NCI-H1417 (cell line): ENCODE data around the gene SMARCB1.
A peak's percentile ranks its signal among the peaks of the same experiment; 100 is the strongest.
"Not testable (repeated sequence)": the region's sequence is repeated elsewhere in the genome, so short reads cannot be mapped to it uniquely, and the experiment has no call there.

Source experiments
- DNase-seq, 3 experiments: peaks; one replicate each; lab custom pipeline; 2025; lab: John Stamatoyannopoulos, UW

The SMARCB1 gene

DNA sequence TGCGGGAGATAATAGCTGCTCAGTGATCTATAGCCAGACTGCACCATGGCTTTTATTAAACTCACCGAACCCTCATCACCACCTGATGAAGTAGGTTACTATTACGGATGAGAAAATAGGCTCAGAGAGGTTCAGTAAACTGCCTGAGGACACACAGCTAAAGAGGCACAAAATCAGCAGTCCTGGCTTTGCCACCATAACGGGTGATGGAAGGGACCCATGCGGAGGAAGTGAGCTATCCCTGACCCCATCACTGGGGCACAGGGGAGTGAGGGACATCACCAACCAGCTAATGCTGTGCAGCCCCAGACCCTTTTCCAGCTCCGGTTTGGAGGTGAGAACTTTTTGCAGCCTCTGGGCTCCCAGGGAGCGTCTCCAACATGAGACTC is 59.3 kb downstream of the SMARCB1 start:
- DNase-seq, result no peak

DNA sequence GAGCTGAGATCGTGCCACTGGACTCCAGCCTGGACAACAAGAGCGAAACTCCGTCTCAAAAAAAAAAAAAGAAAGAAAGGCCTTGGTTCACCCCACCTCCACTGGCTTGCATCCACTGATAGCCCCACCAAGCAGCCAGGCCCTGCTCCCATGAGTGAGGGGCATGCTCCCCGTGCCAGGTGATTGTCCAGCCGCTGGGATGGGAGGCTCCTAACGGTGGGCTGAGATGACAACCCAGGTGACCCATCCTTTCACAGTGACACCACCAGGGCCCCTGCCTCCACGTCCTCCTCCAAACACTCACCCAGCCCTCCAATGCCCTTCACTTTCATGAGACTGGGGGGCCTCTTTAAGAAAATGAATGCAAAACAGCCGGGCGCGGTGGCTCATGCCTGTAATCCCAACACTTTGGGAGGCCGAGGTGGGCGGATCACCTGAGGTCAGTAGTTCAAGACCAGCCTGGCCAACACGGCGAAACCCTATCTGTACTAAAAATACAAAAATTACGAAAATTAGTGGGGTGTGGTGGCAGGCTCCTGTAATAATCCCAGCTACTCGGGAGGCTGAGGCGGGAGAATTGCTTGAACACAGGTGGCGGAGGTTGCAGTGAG is 60.6 kb downstream of the SMARCB1 start:
- no peak for DNase-seq

DNA sequence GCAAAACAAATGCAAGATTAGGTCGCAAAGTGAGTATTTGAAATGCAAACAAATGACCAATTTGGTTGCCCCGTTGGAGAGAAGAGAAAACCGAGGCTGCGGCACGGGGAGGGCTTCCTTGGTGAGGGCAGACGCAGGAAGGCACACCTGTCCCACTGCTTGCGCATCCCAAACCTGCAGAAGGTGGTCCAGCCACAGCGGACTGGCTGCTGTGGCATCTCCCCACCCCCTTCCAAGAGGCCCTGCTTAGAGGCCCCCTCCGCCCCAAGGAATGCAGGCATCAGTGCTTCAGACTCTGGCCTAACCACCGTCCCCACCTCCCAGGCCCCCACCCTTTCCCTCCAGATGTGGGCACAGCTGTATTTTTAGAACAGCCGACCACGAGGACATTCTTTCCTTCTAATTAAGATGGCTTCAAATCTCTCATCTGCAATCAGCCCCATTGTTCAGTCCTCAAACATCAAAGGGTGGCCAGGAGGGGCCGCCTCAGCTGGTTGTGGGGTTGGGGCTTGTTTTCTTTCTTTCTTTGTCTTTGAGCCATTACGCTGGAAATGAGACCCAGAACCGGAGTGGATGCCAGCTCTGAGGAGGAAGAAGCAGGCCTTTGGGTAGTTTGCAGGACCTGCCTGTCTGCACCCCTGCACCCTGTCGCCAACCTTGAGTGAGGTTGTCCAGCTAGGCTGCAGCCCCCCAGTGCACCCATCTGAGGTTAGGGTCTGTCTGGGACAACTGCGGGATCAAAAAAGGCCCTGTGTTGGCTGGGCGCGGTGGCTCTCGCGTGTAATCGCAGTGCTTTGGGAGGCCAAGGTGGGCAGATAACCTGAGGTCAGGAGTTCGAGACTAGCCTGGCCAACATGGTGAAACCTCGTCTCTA is 61.5 kb downstream of the SMARCB1 start:
- no peak for DNase-seq

DNA sequence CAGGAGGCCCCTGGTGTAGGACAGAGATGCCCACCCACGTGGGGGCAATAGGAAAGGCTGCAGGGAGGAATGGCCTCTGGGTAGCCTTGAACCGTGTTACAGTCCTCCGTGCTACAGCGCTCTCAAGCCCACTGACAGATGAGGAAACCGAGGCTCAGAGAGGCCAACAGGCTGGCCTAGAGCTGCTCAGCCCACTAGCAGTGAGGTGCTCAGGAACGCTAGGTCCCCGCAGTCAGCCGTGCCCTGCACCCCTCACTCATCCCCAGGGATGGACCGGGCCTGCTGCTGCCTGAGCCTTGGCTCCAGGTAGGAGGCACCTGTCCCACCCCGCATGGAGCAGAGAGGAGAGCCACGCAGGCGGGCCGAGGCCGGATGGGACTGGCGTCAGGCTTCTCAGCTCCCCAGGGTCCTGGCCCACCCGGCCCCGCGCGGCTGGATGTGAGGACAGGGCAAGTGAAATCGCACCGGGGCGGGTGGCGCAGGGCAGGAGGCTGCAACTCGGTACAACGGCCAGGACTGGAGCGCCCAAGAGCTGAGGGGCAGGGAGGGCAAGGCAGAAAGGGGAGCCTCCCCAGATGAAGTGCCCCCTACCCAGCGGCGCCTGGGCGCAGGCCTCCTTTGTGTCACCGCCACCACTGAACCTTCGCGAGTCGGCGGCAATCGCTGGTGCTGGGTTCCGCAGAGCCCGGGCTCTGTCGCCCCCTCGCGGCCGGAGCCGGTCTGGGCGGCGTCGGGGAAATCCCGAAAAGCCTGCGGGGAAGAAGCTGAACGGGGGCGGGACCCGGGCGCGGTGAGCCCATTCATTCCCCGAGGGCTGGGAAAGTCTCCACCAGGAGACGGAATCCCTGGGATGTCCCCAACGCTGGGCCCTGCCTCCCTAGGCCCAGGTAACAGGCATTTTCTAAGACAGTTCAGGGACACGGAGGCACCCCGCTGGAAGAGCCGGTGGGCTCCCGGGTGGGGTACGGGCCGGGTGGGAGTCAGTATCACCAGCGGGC is 62.5 kb downstream of the SMARCB1 start:
- DNase-seq, result peak; percentile 64 to 81 (median 75)

DNA sequence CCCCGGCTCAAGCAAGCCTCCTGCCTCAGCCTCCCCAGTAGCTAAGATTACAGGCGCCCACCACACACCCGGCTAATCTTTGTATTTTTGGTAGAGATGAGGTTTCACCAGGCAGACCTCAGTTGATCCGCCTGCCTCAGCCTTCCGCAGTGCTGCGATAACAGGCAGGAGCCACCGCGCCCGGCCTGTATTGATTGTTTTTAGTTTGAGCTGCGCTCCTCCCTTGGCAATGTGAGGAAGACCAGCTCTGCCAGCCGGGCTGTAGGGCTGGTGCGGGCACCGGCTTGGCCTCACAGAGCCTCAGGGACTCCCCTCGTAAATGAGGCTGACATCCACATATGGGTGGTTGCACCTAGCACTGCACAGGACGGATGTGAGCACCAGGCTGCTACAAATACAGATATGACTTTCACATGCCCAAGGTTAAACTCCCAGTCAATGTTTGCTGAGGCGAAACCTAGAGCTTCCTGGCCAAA is 63.4 kb downstream of the SMARCB1 start:
- DNase-seq, result no peak

DNA sequence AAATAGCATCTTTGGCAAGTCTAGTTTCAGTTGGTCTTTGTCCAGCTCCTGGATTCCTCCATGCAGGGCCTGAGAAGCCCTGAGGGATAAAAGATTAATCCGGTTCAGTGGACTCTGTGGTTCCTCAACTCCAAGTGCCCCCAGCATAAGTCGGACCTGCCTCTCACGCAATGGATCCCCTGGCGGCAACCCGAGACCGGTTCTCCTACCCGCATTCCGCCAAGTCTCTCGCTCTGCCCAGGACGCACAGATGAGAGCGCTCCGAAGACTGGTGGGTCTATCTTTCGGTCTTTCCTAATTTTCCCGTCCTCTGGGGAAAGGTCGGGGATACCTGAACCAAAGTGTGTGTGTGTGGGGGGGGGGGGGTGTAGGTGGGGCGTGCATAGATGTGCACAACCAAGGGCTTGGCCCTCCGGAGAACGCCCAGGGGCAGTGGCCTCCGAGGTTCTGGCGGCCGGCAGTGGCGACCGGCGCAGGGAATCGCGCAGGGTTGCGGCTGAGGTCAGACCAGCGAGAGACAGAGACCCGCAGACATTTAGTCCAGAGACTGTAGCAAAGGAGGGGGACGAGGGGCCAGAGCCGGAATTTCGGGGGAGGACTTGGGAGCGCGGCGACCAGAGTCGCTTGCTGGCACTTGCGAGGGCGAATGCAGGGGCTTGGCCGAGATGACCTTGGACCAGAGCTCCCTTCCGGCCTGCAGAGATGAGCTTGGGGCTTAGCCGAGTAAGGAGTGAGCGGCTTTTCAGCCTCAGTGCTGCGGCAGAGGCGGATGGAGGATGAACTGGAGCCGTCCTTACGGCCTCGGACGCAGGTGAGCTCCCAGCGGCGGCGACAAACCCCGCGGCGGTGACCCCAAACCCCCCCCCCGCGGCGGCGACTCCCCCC is 70.2 kb downstream of the SMARCB1 start:
- peak; percentile 38 to 85 (median 78) for DNase-seq

DNA sequence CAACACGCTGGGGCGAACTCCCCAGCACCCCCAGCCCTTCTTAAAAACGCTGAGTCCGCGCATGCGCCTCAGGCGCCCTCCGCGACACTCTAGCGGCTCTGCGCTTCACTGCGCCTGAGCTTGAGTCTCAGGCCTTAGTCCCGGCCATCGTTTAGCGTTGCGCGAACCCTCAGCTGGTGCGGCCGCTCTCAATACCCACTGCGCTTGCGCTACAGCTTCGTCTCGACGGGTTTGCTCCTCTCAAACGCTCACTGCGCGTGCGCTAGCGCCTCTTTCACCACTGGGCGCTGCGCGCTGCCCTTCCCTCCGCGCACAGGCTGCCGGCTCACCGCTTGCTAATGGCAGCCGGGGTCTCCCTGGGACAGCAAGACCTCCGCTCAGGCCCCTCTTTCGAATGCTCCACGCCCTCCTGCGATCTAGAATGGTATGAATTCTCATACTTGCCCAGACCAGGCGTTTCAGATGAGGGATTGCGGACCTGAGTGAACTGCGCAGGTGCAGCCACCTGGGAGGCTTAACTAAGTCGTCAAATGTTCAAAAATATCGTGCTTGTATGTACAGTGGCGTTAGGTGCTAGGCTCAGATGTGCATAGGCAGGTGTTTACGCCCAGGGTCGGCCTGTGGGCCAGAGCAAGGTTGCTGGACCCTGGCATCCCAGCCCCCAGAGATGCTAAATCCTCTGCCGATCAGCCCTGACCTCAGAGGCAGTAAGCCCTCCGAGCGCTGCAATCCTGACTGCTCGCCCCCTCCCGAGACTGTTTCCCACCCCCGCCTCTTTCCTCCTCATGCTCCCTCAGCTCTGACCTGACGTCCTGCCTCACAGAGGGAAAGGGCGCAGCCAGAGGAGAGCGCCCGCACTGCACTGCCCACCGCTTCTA is 71.1 kb downstream of the SMARCB1 start, which contains the start of gene SLC2A11:
TSS of gene SLC2A11 (plus strand) at position 270 of the 878 bp plus-strand sequence. CDS start at position 395, 125 bp downstream.
- peak; percentile 93 to 97 (median 97) for DNase-seq

DNA sequence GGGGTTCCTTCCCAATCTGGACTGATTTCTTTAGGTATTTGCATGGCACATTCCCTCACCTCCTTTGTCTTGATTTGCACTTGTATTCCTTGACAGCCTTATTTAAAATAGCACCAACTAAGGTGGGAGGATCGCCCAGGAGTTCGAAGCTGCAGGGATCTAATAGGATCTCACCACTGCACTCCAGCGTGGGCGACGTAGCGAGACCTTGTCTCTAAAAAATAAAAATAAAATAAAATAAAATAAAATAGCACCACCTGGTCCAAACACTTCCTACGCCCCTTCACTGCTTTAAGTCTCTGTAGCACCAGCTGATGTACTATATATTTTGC is 71.7 kb downstream of the SMARCB1 start:
- no peak for DNase-seq

DNA sequence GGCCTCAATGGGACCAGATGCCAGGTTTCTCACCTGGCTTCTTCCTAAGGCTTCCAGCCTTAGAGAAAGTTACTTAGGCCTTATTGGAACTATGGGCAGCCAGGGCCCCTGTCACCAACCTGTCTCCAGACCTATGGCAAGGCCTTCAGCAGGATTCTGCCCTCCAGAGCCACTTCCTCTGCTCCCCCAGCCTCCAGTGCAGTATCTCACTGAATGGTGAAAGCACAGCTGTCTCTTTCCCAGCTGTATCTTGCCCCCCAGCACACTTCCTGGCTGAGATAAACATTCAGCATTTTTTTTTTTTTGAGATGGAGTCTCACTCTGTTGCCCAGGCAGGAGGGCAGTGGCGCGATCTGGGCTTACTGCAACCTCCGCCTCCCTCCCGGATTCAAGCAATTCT is 72.4 kb downstream of the SMARCB1 start:
- no peak for DNase-seq

DNA sequence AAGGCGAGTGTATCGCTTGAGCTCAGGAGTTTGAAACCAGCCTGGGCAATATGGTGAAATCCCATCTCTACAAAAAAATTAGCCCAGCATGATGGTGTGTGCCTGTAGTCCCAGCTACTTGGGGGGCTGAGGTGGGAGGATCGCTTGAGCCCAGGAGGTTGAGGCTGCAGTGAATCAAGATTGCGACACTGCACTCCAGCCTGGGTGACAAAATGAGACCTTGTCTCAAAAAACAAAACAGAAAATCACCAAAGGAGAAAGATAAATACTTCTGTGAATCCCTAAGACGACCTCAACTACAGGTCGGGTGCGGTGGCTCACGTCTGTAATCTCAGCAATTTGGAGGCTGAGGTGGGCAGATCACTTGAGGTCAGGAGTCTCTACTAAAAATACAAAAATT is 73.4 kb downstream of the SMARCB1 start:
- DNase-seq, result not testable (repeated sequence)

DNA sequence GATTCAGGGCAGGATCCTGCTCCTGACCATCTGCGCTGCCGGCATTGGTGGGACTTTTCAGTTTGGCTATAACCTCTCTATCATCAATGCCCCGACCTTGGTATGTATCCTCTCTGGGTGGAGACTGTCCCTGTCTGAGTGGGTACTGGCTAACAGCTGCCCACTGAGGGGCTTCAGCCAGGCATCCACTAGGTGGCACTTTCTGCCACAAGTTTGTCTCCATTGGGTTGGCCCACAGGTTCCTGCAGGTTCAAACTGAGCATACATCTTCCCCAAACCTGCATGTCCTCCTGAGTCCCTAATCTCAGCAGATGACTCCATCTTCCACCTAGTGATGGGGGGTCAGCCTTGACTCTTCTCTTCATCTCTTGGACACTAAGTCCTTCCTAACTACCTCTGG is 75.3 kb downstream of the SMARCB1 start:
- peak in 2 of 3 experiments; percentile 8 to 28 for DNase-seq

DNA sequence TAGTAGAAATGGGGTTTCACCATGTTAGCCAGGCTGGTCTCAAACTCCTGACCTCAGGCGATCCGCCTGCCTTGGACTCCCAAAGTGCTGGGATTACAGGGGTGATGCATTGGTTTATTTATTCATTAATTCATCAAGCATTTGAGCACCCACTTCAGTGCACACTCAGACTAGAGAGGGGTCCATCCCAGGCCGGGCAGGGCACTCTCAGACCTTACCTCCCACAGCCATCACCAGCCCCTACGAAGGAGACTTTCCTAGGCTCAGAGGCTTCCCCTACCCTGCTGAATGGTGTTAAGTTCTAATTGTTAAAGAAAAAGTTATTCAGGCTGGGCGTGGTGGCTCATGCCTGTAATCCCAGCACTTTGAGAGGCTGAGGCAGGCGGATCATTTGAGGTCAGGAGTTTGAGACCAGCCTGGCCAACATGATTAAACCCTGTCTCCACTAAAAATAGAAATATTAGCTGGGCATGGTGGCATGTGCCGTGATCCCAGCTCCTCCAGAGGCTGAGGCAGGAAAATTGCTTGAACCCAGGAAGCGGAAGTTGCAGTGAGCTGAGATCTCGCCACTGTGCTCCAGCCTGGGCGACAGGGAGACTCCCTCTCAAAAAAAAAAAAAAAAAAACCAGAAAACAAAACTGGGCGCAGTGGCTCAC is 77.9 kb downstream of the SMARCB1 start:
- DNase-seq, result not testable (repeated sequence)

DNA sequence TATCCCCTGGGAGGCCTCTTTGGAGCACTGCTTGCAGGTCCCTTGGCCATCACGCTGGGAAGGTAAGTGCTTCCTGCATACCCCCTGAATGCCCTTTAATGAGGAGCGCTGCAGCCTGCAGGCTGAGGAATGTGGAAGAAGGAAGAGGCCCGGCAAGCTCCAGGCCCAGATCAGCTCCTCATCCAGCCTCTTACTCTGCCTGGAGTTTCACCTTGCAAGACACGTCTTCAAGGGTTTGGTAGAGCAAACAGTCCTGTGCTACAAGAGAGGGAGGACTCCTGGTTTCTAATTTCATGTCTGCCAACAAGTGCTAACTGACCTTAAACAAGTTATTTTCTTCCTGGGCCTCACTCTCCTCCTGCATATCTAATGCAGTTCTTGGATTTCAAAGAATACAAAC is 81.8 kb downstream of the SMARCB1 start:
- no peak for DNase-seq

DNA sequence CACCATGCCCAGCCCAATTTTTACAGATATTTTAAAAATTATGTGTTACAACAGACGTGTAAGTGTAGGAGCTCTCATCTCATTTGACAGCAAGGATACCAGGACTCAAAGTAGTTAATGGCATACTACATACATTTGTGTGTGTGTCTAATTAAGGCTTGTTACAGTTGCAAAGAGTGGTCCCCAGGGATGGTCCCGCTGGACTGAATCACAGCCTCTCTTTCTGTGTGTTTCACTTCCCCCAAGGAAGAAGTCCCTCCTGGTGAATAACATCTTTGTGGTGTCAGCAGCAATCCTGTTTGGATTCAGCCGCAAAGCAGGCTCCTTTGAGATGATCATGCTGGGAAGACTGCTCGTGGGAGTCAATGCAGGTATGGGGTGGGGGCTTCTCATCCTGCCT is 88.1 kb downstream of the SMARCB1 start:
- DNase-seq, result peak in 1 of 3 experiments; percentile 19

DNA sequence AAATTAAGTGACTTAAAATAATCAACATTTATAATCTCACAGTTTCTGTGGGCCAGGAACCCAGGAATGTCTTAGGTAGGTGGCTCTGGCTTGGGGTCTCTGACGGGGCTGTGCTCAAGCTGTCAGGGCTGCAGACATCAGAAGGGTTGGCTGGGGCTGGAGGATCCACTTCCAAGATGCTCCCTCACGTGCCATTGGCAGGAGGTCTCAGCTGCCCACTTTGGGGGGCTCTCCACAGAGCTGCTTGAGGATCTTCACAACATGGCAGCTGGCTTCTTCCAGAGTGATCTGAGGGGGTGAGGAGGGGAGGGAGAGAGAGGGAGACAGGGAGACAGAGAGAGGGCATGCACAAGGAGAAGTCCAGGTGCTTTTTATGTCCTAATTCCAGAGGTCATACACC is 89.0 kb downstream of the SMARCB1 start:
- DNase-seq, result no peak

DNA sequence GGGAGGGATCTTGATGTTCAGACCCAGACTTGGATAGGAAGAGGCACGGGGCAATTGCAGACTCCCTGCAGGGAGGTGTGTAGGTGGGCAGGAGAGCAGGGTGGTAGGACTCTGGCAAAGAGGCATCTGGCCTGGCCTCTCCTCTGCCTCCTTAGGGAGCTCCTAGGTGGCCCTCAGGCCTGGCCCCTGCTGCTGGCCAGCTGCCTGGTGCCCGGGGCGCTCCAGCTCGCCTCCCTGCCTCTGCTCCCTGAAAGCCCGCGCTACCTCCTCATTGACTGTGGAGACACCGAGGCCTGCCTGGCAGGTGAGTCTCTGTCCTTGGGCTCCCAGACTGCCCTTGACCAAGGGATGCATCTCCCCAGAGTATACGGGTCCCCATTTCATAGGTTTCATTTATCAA is 90.8 kb downstream of the SMARCB1 start:
- no peak for DNase-seq

DNA sequence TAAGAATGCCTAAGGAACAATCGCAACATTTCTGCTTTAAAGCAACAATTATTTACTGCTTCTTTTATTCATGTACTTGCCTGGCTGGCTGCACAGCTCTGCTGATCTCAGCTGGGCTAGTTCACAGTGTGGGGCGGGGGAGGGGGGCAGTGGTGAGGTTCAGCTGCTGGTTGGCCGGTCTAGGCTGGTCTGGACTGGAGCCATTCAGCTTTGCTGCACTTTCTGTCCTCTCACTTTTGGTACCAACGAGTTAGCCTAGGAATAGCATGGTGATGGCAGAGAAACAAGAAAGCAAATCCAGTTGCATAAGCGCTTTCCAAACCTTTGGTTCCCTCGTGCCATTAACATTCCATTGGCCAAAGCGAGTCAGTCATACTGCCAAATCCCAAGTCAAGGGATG is 91.5 kb downstream of the SMARCB1 start:
- no peak for DNase-seq

DNA sequence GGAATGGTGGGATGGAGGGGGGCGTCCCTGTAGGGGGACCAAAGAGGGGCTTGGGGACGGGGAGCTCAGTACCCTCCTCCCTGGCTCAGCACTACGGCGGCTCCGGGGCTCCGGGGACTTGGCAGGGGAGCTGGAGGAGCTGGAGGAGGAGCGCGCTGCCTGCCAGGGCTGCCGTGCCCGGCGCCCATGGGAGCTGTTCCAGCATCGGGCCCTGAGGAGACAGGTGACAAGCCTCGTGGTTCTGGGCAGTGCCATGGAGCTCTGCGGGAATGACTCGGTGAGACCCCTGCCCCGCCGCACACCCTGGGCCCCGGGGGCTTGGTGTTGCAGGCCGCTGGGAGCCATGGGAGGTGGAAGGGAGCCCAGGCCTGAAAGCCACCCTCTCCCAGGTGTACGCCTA is 95.6 kb downstream of the SMARCB1 start:
- DNase-seq, result no peak

DNA sequence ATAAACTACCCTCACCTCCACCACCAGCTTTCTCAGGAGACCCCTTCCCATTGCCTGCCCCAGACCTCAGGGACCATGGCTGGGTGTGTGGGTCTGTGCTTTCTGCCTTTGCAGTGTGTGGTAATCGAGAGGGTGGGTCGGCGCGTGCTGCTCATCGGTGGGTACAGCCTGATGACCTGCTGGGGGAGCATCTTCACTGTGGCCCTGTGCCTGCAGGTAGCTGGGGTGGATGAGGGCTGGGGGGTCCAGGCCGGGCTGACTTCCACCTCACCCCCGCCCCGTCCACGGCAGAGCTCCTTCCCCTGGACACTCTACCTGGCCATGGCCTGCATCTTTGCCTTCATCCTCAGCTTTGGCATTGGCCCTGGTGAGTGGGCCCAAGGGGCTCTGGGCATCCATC is 96.9 kb downstream of the SMARCB1 start:
- DNase-seq, result no peak

DNA sequence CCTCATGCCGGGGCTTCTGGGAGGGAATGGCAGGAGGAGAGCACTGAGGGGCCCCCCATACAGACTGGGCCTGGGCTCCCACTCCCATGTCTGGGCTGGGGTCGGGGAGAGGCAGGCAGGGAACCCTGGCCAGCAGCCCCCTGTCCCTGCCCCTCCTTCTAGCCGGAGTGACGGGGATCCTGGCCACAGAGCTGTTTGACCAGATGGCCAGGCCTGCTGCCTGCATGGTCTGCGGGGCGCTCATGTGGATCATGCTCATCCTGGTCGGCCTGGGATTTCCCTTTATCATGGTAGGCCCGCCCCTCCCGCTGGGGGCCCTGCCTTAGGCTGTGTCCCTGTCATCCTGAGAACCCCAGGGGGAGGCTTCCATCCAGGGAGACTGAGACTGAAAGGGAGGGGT is 97.4 kb downstream of the SMARCB1 start:
- no peak for DNase-seq
